ENCODE data around the gene IL32. TPM values are rescaled to one million over a fixed set of nuclear protein-coding genes. Genes with fewer than 3 reads are reported as not detected.
A peak's percentile ranks its signal among the peaks of the same experiment; 100 is the strongest.

Gene IL32, protein sequence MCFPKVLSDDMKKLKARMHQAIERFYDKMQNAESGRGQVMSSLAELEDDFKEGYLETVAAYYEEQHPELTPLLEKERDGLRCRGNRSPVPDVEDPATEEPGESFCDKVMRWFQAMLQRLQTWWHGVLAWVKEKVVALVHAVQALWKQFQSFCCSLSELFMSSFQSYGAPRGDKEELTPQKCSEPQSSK
- total RNA-seq: 1,000 to 10,000 TPM in 1 of 5 experiments, 100 to 1,000 TPM in 4; 351 to 3,697 (median 587) TPM
- 1,000 to 10,000 TPM; 1,418 to 1,605 TPM for polyA plus RNA-seq
- total RNA-seq: 58.4 reads per million, percentile 74 among the genes with 10 or more reads in this experiment

- Histone ChIP-seq H3K4me3 (ENCODE audit: low read length) (peak within 1 kb of the TSS; percentile 78), H3K27ac (ENCODE audit: low read depth, low read length) (peak within 1 kb of the TSS; percentile 88), H3K27me3 (ENCODE audit: control insufficient read depth in 2 of 2, insufficient read depth in 2 of 2, low read length in 2 of 2) (no peaks in the 10 kb centered on the region), H3K9me3 (ENCODE audit: control insufficient read depth in 2 of 3, low read length in 3 of 3) (no peaks in the 10 kb centered on the region), H3K4me1 (ENCODE audit: control insufficient read depth in 2 of 2, insufficient read depth in 2 of 2, low read length in 2 of 2) (peaks cover 25 to 27% of the 10 kb centered on the region in 2 donors), H3K36me3 (ENCODE audit: control insufficient read depth in 2 of 3, insufficient read depth in 3 of 3, low read length in 3 of 3) (peaks cover 0 to 20% (median 3%) of the 10 kb centered on the region in 3 experiments)
- peaks cover 46 to 65% (median 60%) of the 10 kb centered on the region in 7 donors for H3K4me1 Mint-ChIP-seq
- H3K4me3 Mint-ChIP-seq: peak within 1 kb of the TSS; percentile 98 to 100 (median 99)
- ChIA-PET POLR2A (interaction anchor here (0.7 to 10.4 kb wide), 21 partner anchors 10 to 202 kb away, joined by 3 to 182 read pairs (median 5); partner anchors contain the start of genes ZNF213 and ZSCAN10), CTCF (interaction anchor here (0.7 to 13.9 kb wide), 6 partner anchors 11 to 65 kb away, joined by 3 to 244 read pairs (median 6); partner anchors contain the start of gene ZNF213)
- peak in 8 of 9 donors; percentile 43 to 69 (median 64) for DNase-seq
- peaks cover 8 to 62% (median 24%) of the 10 kb centered on the region in 5 donors for H3K36me3 Mint-ChIP-seq
- peaks cover 0 to 6% (median 0%) of the 10 kb centered on the region in 11 donors for H3K9me3 Mint-ChIP-seq
- peak; percentile 78 for ATAC-seq
- H3K27ac Mint-ChIP-seq: peak within 1 kb of the TSS; percentile 94 to 100 (median 98)
- no peaks in the 10 kb centered on the region for H3K27me3 Mint-ChIP-seq
- intact Hi-C loops (cut with micrococcal nuclease): loop anchor here (1.0 kb wide), 2 partner anchors 10 to 59 kb away; no protein-coding TSS in a partner anchor
Observed at GRCh38 chr16:3065069-3065741, at the start of gene IL32. Gene IL32 (plus strand): TSS chr16:3065640. CDS start chr16:3065812, 172 bp downstream.

DNA sequence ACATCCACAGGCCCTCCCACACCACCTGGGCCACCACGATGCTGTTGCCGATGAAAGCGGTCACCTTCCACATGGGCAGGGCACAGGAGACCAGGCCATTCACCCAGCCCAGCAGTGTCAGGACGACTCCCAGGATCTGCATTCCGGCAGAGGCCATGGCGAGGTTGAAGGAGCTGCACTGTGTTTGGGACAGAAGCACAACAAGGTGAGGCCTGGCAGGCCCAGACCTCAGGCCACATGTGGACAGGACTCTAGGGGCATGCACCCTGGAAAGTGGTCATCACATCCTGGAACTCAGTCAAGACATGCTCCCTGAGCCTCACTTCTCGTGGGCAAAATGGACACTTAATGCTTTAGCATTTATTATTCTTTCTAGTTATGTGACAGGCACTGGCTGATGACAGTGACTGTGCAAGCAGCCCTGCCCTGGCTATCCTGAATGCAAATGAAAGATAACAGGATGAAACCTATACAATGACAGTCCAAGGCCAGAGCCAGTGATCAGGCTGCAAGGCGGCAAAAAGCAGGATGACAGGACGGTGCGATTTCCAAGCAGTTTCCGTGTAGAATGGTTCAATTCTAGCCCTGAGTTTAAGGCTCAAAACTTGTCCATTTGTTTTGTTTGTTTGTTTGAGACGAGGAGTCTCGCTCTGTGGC lies 49.4 kb upstream of the IL32 start:
- Mint-ChIP-seq H3K36me3 (no peaks in the 10 kb centered on the region), H3K27me3 (peaks cover 0 to 37% (median 0%) of the 10 kb centered on the region in 5 donors), H3K4me3 (no peak overlapping the region), H3K27ac (no peak overlapping the region), H3K4me1 (peaks cover 0 to 25% (median 18%) of the 10 kb centered on the region in 7 donors), H3K9me3 (no peaks in the 10 kb centered on the region)
- Histone ChIP-seq H3K4me1 (ENCODE audit: control insufficient read depth in 2 of 2, insufficient read depth in 2 of 2, low read length in 2 of 2) (peaks cover 7 to 15% of the 10 kb centered on the region in 2 donors), H3K36me3 (ENCODE audit: control insufficient read depth in 2 of 3, insufficient read depth in 3 of 3, low read length in 3 of 3) (no peaks in the 10 kb centered on the region), H3K4me3 (ENCODE audit: low read length) (no peak overlapping the region), H3K27ac (ENCODE audit: low read depth, low read length) (no peak overlapping the region), H3K9me3 (ENCODE audit: control insufficient read depth in 2 of 3, low read length in 3 of 3) (no peaks in the 10 kb centered on the region), H3K27me3 (ENCODE audit: control insufficient read depth in 2 of 2, insufficient read depth in 2 of 2, low read length in 2 of 2) (no peaks in the 10 kb centered on the region)
- ATAC-seq (no peak), DNase-seq (no peak)
- POLR2A ChIA-PET: no interaction called here
- intact Hi-C loops (cut with micrococcal nuclease): no loop called here
- CTCF ChIA-PET: no interaction called here

- Histone ChIP-seq H3K4me3 (ENCODE audit: low read length) (no peak overlapping the region), H3K36me3 (ENCODE audit: control insufficient read depth in 2 of 3, insufficient read depth in 3 of 3, low read length in 3 of 3) (no peaks in the 10 kb centered on the region), H3K27ac (ENCODE audit: low read depth, low read length) (no peak overlapping the region), H3K9me3 (ENCODE audit: control insufficient read depth in 2 of 3, low read length in 3 of 3) (no peaks in the 10 kb centered on the region), H3K27me3 (ENCODE audit: control insufficient read depth in 2 of 2, insufficient read depth in 2 of 2, low read length in 2 of 2) (no peaks in the 10 kb centered on the region), H3K4me1 (ENCODE audit: control insufficient read depth in 2 of 2, insufficient read depth in 2 of 2, low read length in 2 of 2) (peaks cover 19 to 29% of the 10 kb centered on the region in 2 donors)
- no peak overlapping the region for H3K27ac Mint-ChIP-seq
- H3K27me3 Mint-ChIP-seq: peaks cover 0 to 31% (median 0%) of the 10 kb centered on the region in 5 donors
- ATAC-seq: no peak
- ChIA-PET POLR2A (no interaction called here), CTCF (no interaction called here)
- peaks cover 0 to 37% (median 31%) of the 10 kb centered on the region in 7 donors for H3K4me1 Mint-ChIP-seq
- intact Hi-C loops (cut with micrococcal nuclease): no loop called here
- no peaks in the 10 kb centered on the region for H3K36me3 Mint-ChIP-seq
- H3K4me3 Mint-ChIP-seq: peak overlapping the region in 1 of 10 donors; percentile 48
- no peak for DNase-seq
- no peaks in the 10 kb centered on the region for H3K9me3 Mint-ChIP-seq
Observed at GRCh38 chr16:3017344-3017743, 48.1 kb upstream of the IL32 start.

DNA sequence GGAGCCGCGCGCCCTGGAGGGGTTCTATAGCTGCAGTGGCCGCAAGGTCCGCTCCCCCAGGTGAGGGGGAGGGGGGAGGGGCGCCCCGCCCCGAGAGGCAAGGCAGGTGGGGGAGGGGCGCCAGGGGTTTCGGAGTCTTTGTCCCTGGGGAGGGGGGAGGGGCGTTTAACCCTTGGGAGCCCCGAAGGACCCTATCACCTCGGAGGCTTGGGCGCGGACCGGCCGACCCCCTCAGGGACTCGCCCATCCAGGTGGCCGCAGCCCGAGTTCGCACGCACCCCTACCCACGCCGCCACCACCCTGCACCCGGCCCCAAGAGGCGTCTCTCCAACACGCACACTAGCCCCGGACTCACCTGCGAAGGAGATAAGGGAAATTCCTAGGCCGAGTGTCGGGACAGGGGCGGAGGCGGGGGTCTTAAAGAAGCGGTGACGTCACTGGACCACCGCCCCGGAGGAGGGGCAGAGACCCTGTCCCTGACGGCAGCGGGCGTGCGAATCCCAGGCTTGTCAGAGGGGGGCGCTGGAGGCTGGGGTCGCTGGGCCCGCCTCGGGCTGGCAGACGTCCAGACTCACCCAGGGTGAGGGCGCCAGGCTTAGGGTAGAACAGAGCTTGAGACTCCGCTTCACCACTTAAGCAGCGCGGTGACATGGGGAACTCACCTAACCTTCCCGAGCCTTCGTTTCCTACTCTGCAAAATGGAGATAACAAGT lies 47.5 kb upstream of the IL32 start, which contains the start of gene CLDN6:
Gene CLDN6 (minus strand): TSS at position 390 of the 713 bp plus-strand sequence. CDS start 2,162 bp downstream, outside the sequence.
- Histone ChIP-seq H3K27me3 (ENCODE audit: control insufficient read depth in 2 of 2, insufficient read depth in 2 of 2, low read length in 2 of 2) (no peaks in the 10 kb centered on the region), H3K27ac (ENCODE audit: low read depth, low read length) (no peak within 1 kb of the TSS), H3K36me3 (ENCODE audit: control insufficient read depth in 2 of 3, insufficient read depth in 3 of 3, low read length in 3 of 3) (no peaks in the 10 kb centered on the region), H3K9me3 (ENCODE audit: control insufficient read depth in 2 of 3, low read length in 3 of 3) (no peaks in the 10 kb centered on the region), H3K4me3 (ENCODE audit: low read length) (no peak within 1 kb of the TSS), H3K4me1 (ENCODE audit: control insufficient read depth in 2 of 2, insufficient read depth in 2 of 2, low read length in 2 of 2) (peaks cover 25 to 35% of the 10 kb centered on the region in 2 donors)
- peak within 1 kb of the TSS in 9 of 10 donors; percentile 16 to 92 (median 32) for H3K4me3 Mint-ChIP-seq
- DNase-seq: no peak
- ATAC-seq: no peak
- POLR2A ChIA-PET: no interaction called here
- peaks cover 0 to 29% (median 0%) of the 10 kb centered on the region in 5 donors for H3K27me3 Mint-ChIP-seq
- no peaks in the 10 kb centered on the region for H3K9me3 Mint-ChIP-seq
- H3K27ac Mint-ChIP-seq: peak within 1 kb of the TSS in 3 of 9 donors; percentile 13 to 55 (median 52)
- H3K4me1 Mint-ChIP-seq: peaks cover 5 to 43% (median 35%) of the 10 kb centered on the region in 7 donors
- CTCF ChIA-PET: interaction anchor here (0.6 to 3.0 kb wide), 2 partner anchors 11 to 242 kb away, joined by 7 to 17 read pairs; no protein-coding TSS in a partner anchor
- H3K36me3 Mint-ChIP-seq: no peaks in the 10 kb centered on the region
- intact Hi-C loops (cut with micrococcal nuclease): no loop called here

DNA sequence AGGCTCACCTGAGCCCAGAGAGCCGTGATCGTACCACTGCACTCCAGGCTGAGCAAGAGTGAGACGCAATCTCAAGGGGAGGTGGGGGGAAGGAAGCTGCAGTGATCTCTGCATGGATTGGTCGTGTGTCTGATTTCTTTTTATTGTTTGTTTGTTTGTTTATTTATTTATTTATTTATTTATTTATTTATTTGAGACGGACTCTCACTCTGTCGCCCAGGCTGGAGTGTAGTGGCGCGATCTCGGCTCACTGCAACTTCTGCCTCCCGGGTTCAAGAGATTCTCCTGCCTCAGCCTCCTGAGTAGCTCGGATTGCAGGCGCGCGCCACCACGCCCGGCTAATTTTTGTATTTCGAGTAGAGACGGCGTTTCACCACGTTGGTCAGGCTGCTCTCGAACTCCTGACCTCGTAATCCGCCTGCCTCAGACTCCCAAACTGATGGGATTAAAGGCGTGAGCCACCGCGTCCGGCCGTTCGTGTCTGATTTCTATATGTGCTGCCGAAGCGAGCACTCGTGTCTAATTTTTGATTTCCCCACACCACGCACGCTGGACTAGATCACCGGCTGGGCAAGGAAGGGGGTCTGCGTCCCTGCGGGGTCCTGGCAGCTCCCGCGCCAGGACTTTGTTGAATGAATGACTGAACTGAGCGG lies 45.7 kb upstream of the IL32 start:
- H3K4me1 Mint-ChIP-seq: peaks cover 12 to 55% (median 46%) of the 10 kb centered on the region in 7 donors
- ChIA-PET CTCF (interaction anchor here (1.0 to 3.0 kb wide), 5 partner anchors 9 to 72 kb away, joined by 3 to 17 read pairs (median 7); no protein-coding TSS in a partner anchor), POLR2A (interaction anchor here (0.8 to 2.6 kb wide), 8 partner anchors 9 to 115 kb away, joined by 3 to 12 read pairs (median 8); partner anchors contain the start of genes PKMYT1 and ZNF213)
- Histone ChIP-seq H3K27me3 (ENCODE audit: control insufficient read depth in 2 of 2, insufficient read depth in 2 of 2, low read length in 2 of 2) (no peaks in the 10 kb centered on the region), H3K4me1 (ENCODE audit: control insufficient read depth in 2 of 2, insufficient read depth in 2 of 2, low read length in 2 of 2) (peaks cover 36 to 43% of the 10 kb centered on the region in 2 donors), H3K9me3 (ENCODE audit: control insufficient read depth in 2 of 3, low read length in 3 of 3) (no peaks in the 10 kb centered on the region), H3K36me3 (ENCODE audit: control insufficient read depth in 2 of 3, insufficient read depth in 3 of 3, low read length in 3 of 3) (no peaks in the 10 kb centered on the region), H3K27ac (ENCODE audit: low read depth, low read length) (no peak overlapping the region), H3K4me3 (ENCODE audit: low read length) (peak overlapping the region; percentile 58)
- no peak for DNase-seq
- H3K27me3 Mint-ChIP-seq: peaks cover 0 to 22% (median 0%) of the 10 kb centered on the region in 5 donors
- H3K27ac Mint-ChIP-seq: peak overlapping the region in 7 of 9 donors; percentile 57 to 92 (median 72)
- no peaks in the 10 kb centered on the region for H3K9me3 Mint-ChIP-seq
- ATAC-seq: no peak
- peaks cover 0 to 3% (median 0%) of the 10 kb centered on the region in 5 donors for H3K36me3 Mint-ChIP-seq
- intact Hi-C loops (cut with micrococcal nuclease): loop anchor here (1.0 to 10.0 kb wide), 9 partner anchors 9 to 1233 kb away; partner anchors contain the start of genes CEMP1 (in 1 of the 2), CLUAP1 (in 1 of the 2), FLYWCH1 (in 1 of the 2) and PDPK1 (in 1 of the 2)
- H3K4me3 Mint-ChIP-seq: peak overlapping the region; percentile 86 to 93 (median 90)
